GM19372 (cell line): ENCODE measurements around the gene FMNL2.

Source experiments
- ATAC-seq: cut with Tn5 transposase; IDR thresholded peaks from one replicate; pipeline ENCODE4 v1.9.1; 2021; ENCODE audit warnings: mild to moderate bottlenecking, low read depth, moderate library complexity; ENCODE audit not compliant: unreplicated experiment

FMNL2 gene

GRCh38 chr2:152421521-152422370, 86.8 kb downstream of the FMNL2 start:
- ATAC-seq = no peak

GRCh38 chr2:152423684-152424083, 88.7 kb downstream of the FMNL2 start:
- no peak for ATAC-seq

GRCh38 chr2:152425765-152426727, 91.1 kb downstream of the FMNL2 start:
- ATAC-seq = no peak

- no peak for ATAC-seq
These were observed 91.8 kb downstream of the FMNL2 start for GRCh38 chr2:152426801-152427200.

- no peak for ATAC-seq
These were observed 92.9 kb downstream of the FMNL2 start for GRCh38 chr2:152427902-152428301.

GRCh38 chr2:152428800-152429582, 94.0 kb downstream of the FMNL2 start:
- ATAC-seq = no peak

- no peak for ATAC-seq
These were observed 95.9 kb downstream of the FMNL2 start for GRCh38 chr2:152430876-152431275.

GRCh38 chr2:152431370-152432098, 96.6 kb downstream of the FMNL2 start:
- ATAC-seq = no peak

GRCh38 chr2:152432206-152432653, 97.3 kb downstream of the FMNL2 start:
- no peak for ATAC-seq

GRCh38 chr2:152432765-152433164, 97.8 kb downstream of the FMNL2 start:
- ATAC-seq = no peak

GRCh38 chr2:152433289-152433688, 98.3 kb downstream of the FMNL2 start:
- no peak for ATAC-seq

- ATAC-seq = no peak
These were observed 98.8 kb downstream of the FMNL2 start for GRCh38 chr2:152433791-152434190.

- no peak for ATAC-seq
These were observed 99.6 kb downstream of the FMNL2 start for GRCh38 chr2:152434395-152435182.

GRCh38 chr2:152436148-152436547, 101.2 kb downstream of the FMNL2 start:
- ATAC-seq = no peak

GRCh38 chr2:152437276-152438108, 102.5 kb downstream of the FMNL2 start:
- no peak for ATAC-seq

- ATAC-seq = no peak
These were observed 105.1 kb downstream of the FMNL2 start for GRCh38 chr2:152440049-152440448.

GRCh38 chr2:152440460-152440859, 105.5 kb downstream of the FMNL2 start:
- ATAC-seq = no peak

GRCh38 chr2:152441961-152442360, 107.0 kb downstream of the FMNL2 start:
- ATAC-seq = no peak
